ENCODE measurements around the gene PACSIN3. TPM values are rescaled to one million over a fixed set of nuclear protein-coding genes. Genes with fewer than 3 reads are reported as not detected.
A peak's percentile ranks its signal among the peaks of the same experiment; 100 is the strongest.

Gene PACSIN3
- total RNA-seq, 4 donors from 2014 or later = 43.6 to 71.6 (median 54.2) TPM

DNA sequence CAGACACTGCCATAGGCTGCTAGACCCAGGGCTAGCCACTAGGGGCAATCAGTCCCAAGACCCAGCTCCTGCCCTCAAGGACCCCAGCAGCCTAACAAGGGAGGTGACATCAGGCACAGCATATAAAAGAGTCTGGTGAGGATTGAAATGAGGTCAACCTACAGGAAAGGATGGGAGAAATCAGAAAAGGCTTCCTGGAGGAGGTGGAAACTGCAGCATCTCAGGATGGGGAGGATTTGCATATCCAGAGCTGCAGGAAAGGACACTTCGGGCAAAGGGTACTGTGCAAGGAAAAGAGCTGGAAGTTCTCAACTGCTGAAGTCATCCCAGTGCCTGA is 6.6 kb downstream of the PACSIN3 start:
- H3K27me3 ChIP-seq = no peaks in the 10 kb centered on the region
- WGBS, 2 donors = 96 to 97% methylated on average over 1 of the region's 1 CpG
- TF ChIP-seq, protein P1, sequence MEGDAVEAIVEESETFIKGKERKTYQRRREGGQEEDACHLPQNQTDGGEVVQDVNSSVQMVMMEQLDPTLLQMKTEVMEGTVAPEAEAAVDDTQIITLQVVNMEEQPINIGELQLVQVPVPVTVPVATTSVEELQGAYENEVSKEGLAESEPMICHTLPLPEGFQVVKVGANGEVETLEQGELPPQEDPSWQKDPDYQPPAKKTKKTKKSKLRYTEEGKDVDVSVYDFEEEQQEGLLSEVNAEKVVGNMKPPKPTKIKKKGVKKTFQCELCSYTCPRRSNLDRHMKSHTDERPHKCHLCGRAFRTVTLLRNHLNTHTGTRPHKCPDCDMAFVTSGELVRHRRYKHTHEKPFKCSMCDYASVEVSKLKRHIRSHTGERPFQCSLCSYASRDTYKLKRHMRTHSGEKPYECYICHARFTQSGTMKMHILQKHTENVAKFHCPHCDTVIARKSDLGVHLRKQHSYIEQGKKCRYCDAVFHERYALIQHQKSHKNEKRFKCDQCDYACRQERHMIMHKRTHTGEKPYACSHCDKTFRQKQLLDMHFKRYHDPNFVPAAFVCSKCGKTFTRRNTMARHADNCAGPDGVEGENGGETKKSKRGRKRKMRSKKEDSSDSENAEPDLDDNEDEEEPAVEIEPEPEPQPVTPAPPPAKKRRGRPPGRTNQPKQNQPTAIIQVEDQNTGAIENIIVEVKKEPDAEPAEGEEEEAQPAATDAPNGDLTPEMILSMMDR (IDR thresholded peaks at IDR 0.05) = peak in 4 of 6 experiments; percentile 6 to 38 (median 21)
- no peak for TF ChIP-seq POLR2A (IDR thresholded peaks at IDR 0.05)
- H3K36me3 ChIP-seq = peaks cover 7 to 19% of the 10 kb centered on the region in 2 donors
- intact Hi-C loops (cut with DNase I) = loop anchor here (5.0 kb wide), 2 partner anchors 33 to 178 kb away; partner anchors contain the start of gene DDB2
- H3K9me3 ChIP-seq = no peaks in the 10 kb centered on the region
- peak in 1 of 2 donors; percentile 24 for DNase-seq
- no peak overlapping the region for H3K4me3 ChIP-seq (replicated peaks in 1 of 3)
- peaks cover 20 to 28% of the 10 kb centered on the region in 2 donors for H3K4me1 ChIP-seq
- H3K27ac ChIP-seq = no peak overlapping the region

DNA sequence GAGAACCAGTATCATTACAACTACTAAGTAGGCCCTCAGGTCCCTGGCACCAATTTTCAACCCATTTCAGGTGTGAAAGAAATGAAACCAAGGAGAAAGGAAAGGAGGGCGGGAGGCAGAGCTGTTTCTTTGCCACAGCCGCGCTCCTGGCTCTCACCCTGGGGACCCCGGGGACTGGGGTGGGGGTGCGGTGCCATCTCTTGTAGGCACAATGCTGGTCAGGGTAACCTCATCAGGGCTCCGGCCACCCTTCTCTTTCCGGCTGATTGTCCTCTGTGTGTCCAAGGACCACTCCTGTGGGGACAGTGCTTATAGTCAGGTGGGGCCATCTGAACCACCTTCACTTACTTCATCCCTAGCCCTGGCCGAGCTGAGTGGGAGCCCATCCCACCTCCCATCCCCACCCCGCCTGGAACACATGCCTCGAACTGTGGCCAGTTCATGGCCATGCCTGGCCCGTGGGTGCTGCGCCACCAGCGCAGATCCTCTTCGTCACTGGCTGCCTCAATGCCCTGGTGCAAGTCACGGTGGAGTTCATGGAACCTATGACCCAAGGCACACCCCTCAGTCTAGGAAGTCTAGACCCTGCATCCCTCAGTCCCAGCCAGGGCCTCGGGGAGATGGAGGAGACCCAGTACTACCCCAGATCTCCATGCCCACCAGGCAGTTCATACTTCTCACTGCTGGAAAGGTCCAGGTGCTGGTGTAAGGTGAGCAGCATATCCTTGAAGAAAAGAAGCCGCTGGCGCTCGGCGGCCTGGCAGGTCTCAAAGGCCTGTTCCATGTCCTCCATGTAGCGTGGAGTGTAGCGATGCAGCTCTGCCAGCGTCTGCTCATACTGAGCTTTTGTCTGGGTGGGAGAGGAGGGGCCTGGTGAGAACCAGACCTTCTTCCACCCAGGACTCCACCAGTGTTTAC is 7.2 kb downstream of the PACSIN3 start:
- Histone ChIP-seq H3K9me3 (no peaks in the 10 kb centered on the region), H3K27me3 (no peaks in the 10 kb centered on the region), H3K4me1 (peaks cover 20 to 25% of the 10 kb centered on the region in 2 donors), H3K36me3 (peaks cover 7 to 20% of the 10 kb centered on the region in 2 donors), H3K27ac (no peak overlapping the region), H3K4me3 (replicated peaks in 1 of 3) (no peak overlapping the region)
- intact Hi-C loops (cut with DNase I) = loop anchor here (5.0 kb wide), 2 partner anchors 33 to 178 kb away; partner anchors contain the start of gene DDB2
- WGBS, 2 donors = 92 to 94% methylated on average over 14 to 23 of the region's 23 CpGs
- no peak for TF ChIP-seq POLR2A (IDR thresholded peaks at IDR 0.05)
- DNase-seq = no peak

DNA sequence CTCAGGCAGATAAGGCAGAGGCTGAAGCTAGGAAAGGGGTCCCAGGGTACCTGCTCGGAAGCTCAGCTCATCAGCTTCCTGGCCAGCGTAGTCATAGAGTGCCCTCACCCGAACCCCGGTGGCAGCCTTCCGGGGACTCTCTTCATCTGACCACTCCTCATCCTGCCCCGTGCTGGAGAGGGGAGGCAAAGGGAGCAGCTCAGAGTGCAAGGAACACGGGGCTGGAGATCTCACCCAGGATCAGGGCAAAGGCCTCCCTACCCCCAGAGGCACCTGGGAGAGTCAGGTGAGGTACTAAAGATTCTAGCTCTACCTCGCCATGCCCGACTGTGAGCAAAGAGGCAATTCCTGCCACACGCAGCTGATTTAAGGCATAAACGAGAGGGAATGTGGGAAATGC is 7.9 kb downstream of the PACSIN3 start:
- no peak for DNase-seq
- Histone ChIP-seq H3K4me1 (peaks cover 20 to 25% of the 10 kb centered on the region in 2 donors), H3K27me3 (no peaks in the 10 kb centered on the region), H3K4me3 (replicated peaks in 1 of 3) (no peak overlapping the region), H3K36me3 (peaks cover 10 to 27% of the 10 kb centered on the region in 2 donors), H3K9me3 (no peaks in the 10 kb centered on the region), H3K27ac (peak overlapping the region; percentile 96 to 98 (median 96))
- WGBS, 2 donors = 90 to 94% methylated on average over 10 to 11 of the region's 11 CpGs
- TF ChIP-seq, protein P1 (IDR thresholded peaks at IDR 0.05) = no peak
- no peak for TF ChIP-seq POLR2A (IDR thresholded peaks at IDR 0.05)
- intact Hi-C loops (cut with DNase I) = loop anchor here (5.0 kb wide), 2 partner anchors 34 to 179 kb away; partner anchors contain the start of gene DDB2

DNA sequence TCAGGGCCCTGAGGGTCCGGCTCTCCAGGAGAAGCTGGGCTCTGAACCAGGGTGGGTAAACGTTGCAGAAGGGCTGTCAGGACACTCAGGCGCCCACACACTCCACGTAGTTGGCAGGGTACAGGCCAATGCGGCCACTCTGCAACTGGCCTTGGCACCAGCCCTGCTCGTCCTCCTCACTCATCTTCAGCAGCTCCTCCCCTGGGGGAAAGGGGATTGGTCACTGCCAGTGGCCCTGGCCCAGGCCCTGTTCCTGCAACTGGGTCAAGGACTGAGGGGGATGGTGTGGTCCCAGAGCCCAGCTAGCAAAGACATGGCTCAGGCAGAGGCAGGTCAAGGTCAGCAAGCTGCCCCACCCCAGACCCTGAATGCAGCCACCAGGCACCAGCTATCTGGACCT is 8.4 kb downstream of the PACSIN3 start:
- DNase-seq = peak; percentile 15 to 40
- WGBS, 2 donors = 49 to 80% methylated on average over 2 to 4 of the region's 6 CpGs
- no peak for TF ChIP-seq POLR2A (IDR thresholded peaks at IDR 0.05)
- TF ChIP-seq, protein P1 (IDR thresholded peaks at IDR 0.05) = no peak
- peaks cover 20 to 25% of the 10 kb centered on the region in 2 donors for H3K4me1 ChIP-seq
- intact Hi-C loops (cut with DNase I) = loop anchor here (5.0 kb wide), 2 partner anchors 34 to 179 kb away; partner anchors contain the start of gene DDB2
- H3K27me3 ChIP-seq = no peaks in the 10 kb centered on the region
- H3K4me3 ChIP-seq (replicated peaks in 1 of 3) = no peak overlapping the region
- peaks cover 11 to 32% of the 10 kb centered on the region in 2 donors for H3K36me3 ChIP-seq
- no peaks in the 10 kb centered on the region for H3K9me3 ChIP-seq
- peak overlapping the region; percentile 96 to 98 (median 96) for H3K27ac ChIP-seq

DNA sequence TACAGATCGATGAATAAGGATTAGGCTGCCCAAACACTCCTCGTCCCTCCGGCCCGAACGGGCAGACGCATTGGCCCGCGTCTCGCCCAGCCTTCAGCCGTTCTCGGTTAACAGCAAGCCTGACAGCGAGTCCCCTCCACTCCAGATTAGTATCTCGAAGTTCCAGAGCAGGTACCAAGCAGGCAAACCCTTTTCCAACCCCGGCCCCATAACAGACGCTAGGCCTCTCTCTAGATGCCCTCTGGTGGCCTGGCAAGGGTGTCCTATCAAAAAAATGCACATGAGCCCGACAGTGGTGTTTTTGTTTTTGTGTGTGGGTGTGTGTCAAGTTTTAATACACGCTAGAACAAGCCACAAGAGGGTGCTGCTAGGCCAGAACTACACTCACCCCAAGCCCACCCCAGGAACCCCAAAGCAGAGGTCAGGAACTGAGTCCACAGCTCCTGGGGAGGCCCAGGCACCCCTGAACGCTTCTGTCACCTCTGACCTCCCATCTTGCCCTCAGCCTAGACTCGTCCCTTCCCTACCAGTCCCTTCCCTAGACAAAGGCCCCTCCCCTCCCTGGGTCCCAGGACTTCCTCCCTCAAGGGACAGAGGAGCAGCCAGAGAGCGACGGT is 8.9 kb downstream of the PACSIN3 start:
- peaks cover 20 to 25% of the 10 kb centered on the region in 2 donors for H3K4me1 ChIP-seq
- intact Hi-C loops (cut with DNase I) = loop anchor here (5.0 kb wide), 2 partner anchors 35 to 180 kb away; partner anchors contain the start of gene DDB2
- peak overlapping the region; percentile 35 to 76 (median 47) for H3K4me3 ChIP-seq (replicated peaks in 1 of 3)
- peak; percentile 71 to 75 for DNase-seq
- 4 to 12% methylated on average over 10 to 21 of the region's 21 CpGs for WGBS, 2 donors
- peaks cover 17 to 32% of the 10 kb centered on the region in 2 donors for H3K36me3 ChIP-seq
- no peaks in the 10 kb centered on the region for H3K27me3 ChIP-seq
- H3K27ac ChIP-seq = peak overlapping the region; percentile 96 to 98 (median 96)
- no peaks in the 10 kb centered on the region for H3K9me3 ChIP-seq
- TF ChIP-seq POLR2A (IDR thresholded peaks at IDR 0.05) = peak in 1 of 2 donors; percentile 32
- TF ChIP-seq, protein P1 (IDR thresholded peaks at IDR 0.05) = peak in 5 of 6 experiments; percentile 53 to 85 (median 67)

Measured in thyroid gland (tissue), 4 donors.